ENCODE results near the gene ACSBG1. TPM values are rescaled to one million over a fixed set of nuclear protein-coding genes. Genes with fewer than 3 reads are reported as not detected.

Gene ACSBG1
- total RNA-seq, 1 donor from 2014 or later: not detected

GRCh38 chr15:78164010-78164409, 70.4 kb downstream of the ACSBG1 start:
- H3K27me3 Mint-ChIP-seq: no peaks in the 10 kb centered on the region
- H3K9me3 Mint-ChIP-seq (ENCODE audit: low read depth): no peaks in the 10 kb centered on the region
- H3K4me1 Mint-ChIP-seq (ENCODE audit: low read depth): no peaks in the 10 kb centered on the region
- no peak overlapping the region for H3K27ac Mint-ChIP-seq
- H3K4me3 Mint-ChIP-seq (ENCODE audit: low read depth): no peak overlapping the region
- no peak for DNase-seq (ENCODE audit: low spot score, unreplicated experiment)
- no peak for TF ChIP-seq CTCF (IDR thresholded peaks at IDR 0.05; ENCODE audit: unreplicated experiment)
- peaks cover 22% of the 10 kb centered on the region for H3K36me3 Mint-ChIP-seq (ENCODE audit: insufficient read depth)

DNA sequence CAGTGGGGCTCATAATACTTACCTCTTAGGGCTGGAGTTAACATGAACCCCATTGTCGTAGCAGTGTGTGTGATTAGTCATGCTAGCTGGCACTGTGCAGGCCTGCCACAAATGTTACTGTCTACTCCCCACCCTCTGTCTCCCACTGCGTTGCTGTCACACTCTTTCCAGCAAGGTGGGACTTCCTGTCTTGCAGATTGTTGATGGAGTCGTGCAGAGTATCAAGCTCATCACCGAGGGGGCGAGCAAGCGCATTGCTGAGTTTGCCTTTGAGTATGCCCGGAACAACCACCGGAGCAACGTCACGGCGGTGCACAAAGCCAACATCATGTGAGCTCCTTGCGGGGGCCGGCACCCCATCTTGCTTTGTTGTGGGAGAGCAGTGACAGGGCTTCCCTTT, 72.3 kb downstream of the ACSBG1 start:
- peaks cover 15% of the 10 kb centered on the region for H3K36me3 Mint-ChIP-seq (ENCODE audit: insufficient read depth)
- DNase-seq (ENCODE audit: low spot score, unreplicated experiment): no peak
- no peaks in the 10 kb centered on the region for H3K9me3 Mint-ChIP-seq (ENCODE audit: low read depth)
- no peaks in the 10 kb centered on the region for H3K4me1 Mint-ChIP-seq (ENCODE audit: low read depth)
- no peak overlapping the region for H3K4me3 Mint-ChIP-seq (ENCODE audit: low read depth)
- TF ChIP-seq CTCF (IDR thresholded peaks at IDR 0.05; ENCODE audit: unreplicated experiment): no peak
- H3K27ac Mint-ChIP-seq: no peak overlapping the region
- no peaks in the 10 kb centered on the region for H3K27me3 Mint-ChIP-seq

- Mint-ChIP-seq H3K4me1 (ENCODE audit: low read depth) (no peaks in the 10 kb centered on the region), H3K27me3 (no peaks in the 10 kb centered on the region), H3K27ac (no peak overlapping the region), H3K36me3 (ENCODE audit: insufficient read depth) (peaks cover 8% of the 10 kb centered on the region), H3K4me3 (ENCODE audit: low read depth) (no peak overlapping the region), H3K9me3 (ENCODE audit: low read depth) (no peaks in the 10 kb centered on the region)
- TF ChIP-seq CTCF (IDR thresholded peaks at IDR 0.05; ENCODE audit: unreplicated experiment): no peak
- DNase-seq (ENCODE audit: low spot score, unreplicated experiment): no peak
These were observed 75.0 kb downstream of the ACSBG1 start for GRCh38 chr15:78159395-78159794.

DNA sequence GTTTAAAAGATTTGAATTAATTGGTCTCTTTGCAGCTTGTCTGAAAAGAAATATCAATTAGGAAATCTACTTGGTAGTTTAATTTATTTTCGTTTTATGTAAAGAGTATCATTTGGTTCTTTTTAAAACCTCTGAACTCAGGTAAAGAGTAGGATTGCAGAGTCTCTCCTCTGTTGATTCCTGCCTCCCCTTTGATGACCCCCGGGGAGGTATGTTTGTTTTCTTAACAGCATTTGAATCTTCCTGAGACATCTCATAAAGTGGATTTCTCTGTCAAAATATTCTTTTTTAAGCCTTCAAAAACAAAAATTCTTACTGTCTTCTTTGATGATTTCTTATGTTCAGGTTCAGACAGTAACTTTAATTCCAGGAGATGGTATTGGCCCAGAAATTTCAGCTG, 77.2 kb downstream of the ACSBG1 start:
- H3K4me1 Mint-ChIP-seq (ENCODE audit: low read depth): no peaks in the 10 kb centered on the region
- H3K9me3 Mint-ChIP-seq (ENCODE audit: low read depth): no peaks in the 10 kb centered on the region
- no peak overlapping the region for H3K27ac Mint-ChIP-seq
- no peak overlapping the region for H3K4me3 Mint-ChIP-seq (ENCODE audit: low read depth)
- H3K36me3 Mint-ChIP-seq (ENCODE audit: insufficient read depth): peaks cover 4% of the 10 kb centered on the region
- TF ChIP-seq CTCF (IDR thresholded peaks at IDR 0.05; ENCODE audit: unreplicated experiment): no peak
- no peak for DNase-seq (ENCODE audit: low spot score, unreplicated experiment)
- H3K27me3 Mint-ChIP-seq: no peaks in the 10 kb centered on the region

DNA sequence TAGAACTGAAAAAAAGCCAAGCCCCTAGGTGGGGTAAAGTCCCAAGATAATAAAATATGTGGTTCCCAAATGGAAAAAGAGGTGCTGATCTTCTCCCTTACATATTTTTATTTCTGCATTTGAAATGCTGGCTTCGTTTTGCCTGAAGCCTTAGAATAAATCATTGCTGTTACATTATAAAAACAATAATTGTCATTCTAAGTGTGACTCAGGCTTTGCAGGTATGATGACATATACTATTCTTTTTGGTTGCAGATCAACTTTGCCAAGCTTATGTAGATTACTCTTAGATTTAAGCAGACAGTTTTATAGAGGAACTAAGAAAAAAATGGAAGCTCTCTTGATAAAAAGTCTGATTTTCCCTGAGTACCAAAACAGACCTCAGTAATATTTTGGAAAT, 77.7 kb downstream of the ACSBG1 start:
- H3K27ac Mint-ChIP-seq: no peak overlapping the region
- H3K4me3 Mint-ChIP-seq (ENCODE audit: low read depth): no peak overlapping the region
- H3K36me3 Mint-ChIP-seq (ENCODE audit: insufficient read depth): peaks cover 2% of the 10 kb centered on the region
- no peaks in the 10 kb centered on the region for H3K9me3 Mint-ChIP-seq (ENCODE audit: low read depth)
- no peaks in the 10 kb centered on the region for H3K4me1 Mint-ChIP-seq (ENCODE audit: low read depth)
- no peak for DNase-seq (ENCODE audit: low spot score, unreplicated experiment)
- TF ChIP-seq CTCF (IDR thresholded peaks at IDR 0.05; ENCODE audit: unreplicated experiment): no peak
- H3K27me3 Mint-ChIP-seq: no peaks in the 10 kb centered on the region
